Esophagus squamous epithelium (tissue), 5 donors: ENCODE data around the gene LSP1. TPM values are rescaled to one million over a fixed set of nuclear protein-coding genes. Genes with fewer than 3 reads are reported as not detected.

Experiments
- DNase-seq: peaks from one replicate; lab custom pipeline; 2025; lab: John Stamatoyannopoulos, UW
- H3K27ac ChIP-seq, 4 donors: fragments of 200-600 bp; sonication (generic); one replicate each; pipeline ENCODE4 v1.5.1; 2016 to 2019; ENCODE audit warnings: mild to moderate bottlenecking in 1 of 4
- H3K27me3 ChIP-seq, 4 donors: fragments of 200-600 bp; sonication (generic); 1 replicate in 3 of 4; 2 replicates in 1 of 4; pipeline versions ENCODE4 v1.5.1 to v1.6.0; 2017 to 2021; ENCODE audit warnings: antibody characterized with exemption in 1 of 4
- H3K36me3 ChIP-seq, 3 donors: fragments of 200-600 bp; sonication (generic); one replicate each; pipeline ENCODE4 v1.5.1; 2016 to 2019
- H3K4me1 ChIP-seq, 3 donors: fragments of 200-600 bp; sonication (generic); one replicate each; pipeline ENCODE4 v1.5.1; 2017 to 2019
- H3K4me3 ChIP-seq, 4 donors: fragments of 200-600 bp; sonication (generic); 1 replicate in 3 of 4; 2 replicates in 1 of 4; pipeline ENCODE4 v1.5.1; 2016 to 2019; ENCODE audit warnings: mild to moderate bottlenecking in 2 of 4, moderate library complexity in 1 of 4
- H3K9me3 ChIP-seq, 3 donors: fragments of 200-600 bp; sonication (generic); one replicate each; pipeline ENCODE4 v1.5.1; 2016 to 2019
- CTCF ChIP-seq, 6 experiments: fragments of 450-650 bp in 4 of 6; fragments of 200-600 bp in 2 of 6; sonication (generic) in 2 of 6; IDR thresholded peaks; one replicate each; pipeline ENCODE4 v1.5.1; 2016 to 2019; ENCODE audit warnings: antibody characterized with exemption in 6 of 6, mild to moderate bottlenecking in 4 of 6, moderate library complexity in 4 of 6
- POLR2A ChIP-seq, 4 donors: fragments of 450-650 bp; IDR thresholded peaks; one replicate each; pipeline ENCODE4 v1.6.1; 2017; ENCODE audit warnings: antibody characterized with exemption in 4 of 4, mild to moderate bottlenecking in 4 of 4, moderate library complexity in 3 of 4
- WGBS, 2 donors: methylation state at CpG; one replicate each; pipeline ENCODE4 v1.1.5; 2018; 5-methylcytosine and 5-hydroxymethylcytosine counted together
- intact Hi-C: fragments of 100-400 bp; cut with DNase I; formaldehyde crosslinking; loops from one replicate; pipeline ENCODE4 v1.15.0; 2022
- total RNA-seq, 4 donors: library from RNA; depleted of rRNA; stranded (reverse); fragments of >200 nt; gene quantifications; one replicate each; pipeline ENCODE4 v1.1.0, GENCODE V29; 2016
- donor health status: DM: yes; HTN: yes; CAD: no.

LSP1 gene
- total RNA-seq, 4 donors from 2014 or later, result 23.3 to 75.9 (median 46.4) TPM

GRCh38 chr11:1837171-1838076 is 15.5 kb upstream of the LSP1 start:
- Histone ChIP-seq H3K9me3 (no peaks in the 10 kb centered on the region), H3K4me1 (peaks cover 18 to 99% (median 35%) of the 10 kb centered on the region in 3 donors), H3K36me3 (no peaks in the 10 kb centered on the region), H3K27me3 (peaks cover 0 to 5% (median 0%) of the 10 kb centered on the region in 4 donors), H3K4me3 (peak overlapping the region in 3 of 4 donors; percentile 22 to 47 (median 41)), H3K27ac (peak overlapping the region in 3 of 4 donors; percentile 88 to 94 (median 94))
- TF ChIP-seq POLR2A (IDR thresholded peaks at IDR 0.05) (no peak), CTCF (IDR thresholded peaks at IDR 0.05) (peak; percentile 77 to 89 (median 86))
- intact Hi-C loops, result no loop called here
- DNase-seq, result no peak
- 25% methylated on average over 4 of the region's 38 CpGs; no CpG with 5 or more reads in 1 of the 2 donors for WGBS, 2 donors

GRCh38 chr11:1838077-1838425 is 14.8 kb upstream of the LSP1 start:
- no peak for DNase-seq
- H3K36me3 ChIP-seq, result no peaks in the 10 kb centered on the region
- peak overlapping the region in 3 of 4 donors; percentile 16 to 94 (median 51) for H3K27ac ChIP-seq
- no peak for TF ChIP-seq POLR2A (IDR thresholded peaks at IDR 0.05)
- TF ChIP-seq CTCF (IDR thresholded peaks at IDR 0.05), result no peak
- peaks cover 0 to 5% (median 0%) of the 10 kb centered on the region in 4 donors for H3K27me3 ChIP-seq
- peaks cover 13 to 99% (median 33%) of the 10 kb centered on the region in 3 donors for H3K4me1 ChIP-seq
- no peaks in the 10 kb centered on the region for H3K9me3 ChIP-seq
- WGBS, 2 donors, result 10% methylated on average over 2 of the region's 17 CpGs; no CpG with 5 or more reads in 1 of the 2 donors
- intact Hi-C loops, result no loop called here
- peak overlapping the region in 1 of 4 donors; percentile 22 for H3K4me3 ChIP-seq

GRCh38 chr11:1838426-1839144 is 14.3 kb upstream of the LSP1 start, which contains the start of gene TNNI2:
TSS of gene TNNI2 (plus strand) at chr11:1838981. CDS start at chr11:1839697, 716 bp downstream.
- H3K27ac ChIP-seq, result peak within 1 kb of the TSS in 3 of 4 donors; percentile 16 to 94 (median 51)

GRCh38 chr11:1839204-1839923 is 13.5 kb upstream of the LSP1 start:
- 30 to 64% methylated on average over 3 to 8 of the region's 12 CpGs for WGBS, 2 donors
- Histone ChIP-seq H3K27ac (peak overlapping the region in 1 of 4 donors; percentile 17), H3K36me3 (no peaks in the 10 kb centered on the region), H3K4me1 (peaks cover 13 to 100% (median 24%) of the 10 kb centered on the region in 3 donors), H3K27me3 (peaks cover 0 to 5% (median 0%) of the 10 kb centered on the region in 4 donors), H3K9me3 (no peaks in the 10 kb centered on the region), H3K4me3 (no peak overlapping the region)
- no peak for DNase-seq
- TF ChIP-seq CTCF (IDR thresholded peaks at IDR 0.05) (no peak), POLR2A (IDR thresholded peaks at IDR 0.05) (no peak)
- intact Hi-C loops, result no loop called here

More at GRCh38 chr11:1838426-1839144, 14.3 kb upstream of the LSP1 start, which contains the start of gene TNNI2:
- DNase-seq, result no peak
- intact Hi-C loops, result no loop called here
- peaks cover 0 to 5% (median 0%) of the 10 kb centered on the region in 4 donors for H3K27me3 ChIP-seq
- 97% methylated on average over 13 of the region's 32 CpGs; no CpG with 5 or more reads in 1 of the 2 donors for WGBS, 2 donors
- H3K4me3 ChIP-seq, result peak within 1 kb of the TSS in 2 of 4 donors; percentile 22 to 41
- no peak for TF ChIP-seq POLR2A (IDR thresholded peaks at IDR 0.05)
- no peak for TF ChIP-seq CTCF (IDR thresholded peaks at IDR 0.05)
- peaks cover 13 to 99% (median 28%) of the 10 kb centered on the region in 3 donors for H3K4me1 ChIP-seq
- no peaks in the 10 kb centered on the region for H3K36me3 ChIP-seq
- H3K9me3 ChIP-seq, result no peaks in the 10 kb centered on the region
